MV-4-11 (cell line): ENCODE results near the gene PHF14.
"Not testable (repeated sequence)": the region's sequence is repeated elsewhere in the genome, so short reads cannot be mapped to it uniquely, and the experiment has no call there.

ENCODE experiments used
- DNase-seq: peaks from one replicate; lab custom pipeline; 2025; lab: John Stamatoyannopoulos, UW

The PHF14 gene

GRCh38 chr7:10973061-10973941 is at the start of gene PHF14:
PHF14 (plus strand) TSS chr7:10973872; CDS start chr7:10974324, 452 bp downstream.
- peak; percentile 98 for DNase-seq

GRCh38 chr7:10924370-10924769 is 49.3 kb upstream of the PHF14 start:
- no peak for DNase-seq

- DNase-seq, result not testable (repeated sequence)
These were observed 45.5 kb upstream of the PHF14 start for GRCh38 chr7:10928203-10928602.

GRCh38 chr7:10930551-10930950 is 43.1 kb upstream of the PHF14 start:
- peak; percentile 40 for DNase-seq

- no peak for DNase-seq
These were observed 42.5 kb upstream of the PHF14 start for GRCh38 chr7:10931161-10931560.

GRCh38 chr7:10934292-10934691 is 39.4 kb upstream of the PHF14 start:
- DNase-seq, result no peak

- DNase-seq, result peak; percentile 15
These were observed 34.3 kb upstream of the PHF14 start for GRCh38 chr7:10939237-10939910.

GRCh38 chr7:10939911-10940703 is 33.6 kb upstream of the PHF14 start:
- DNase-seq, result peak; percentile 90

- DNase-seq, result no peak
These were observed 32.8 kb upstream of the PHF14 start for GRCh38 chr7:10940704-10941355.

GRCh38 chr7:10950494-10950893 is 23.2 kb upstream of the PHF14 start:
- DNase-seq, result no peak

GRCh38 chr7:10950974-10951578 is 22.6 kb upstream of the PHF14 start:
- DNase-seq, result not testable (repeated sequence)

- DNase-seq, result no peak
These were observed 21.1 kb upstream of the PHF14 start for GRCh38 chr7:10952588-10952987.

GRCh38 chr7:10953078-10953750 is 20.5 kb upstream of the PHF14 start:
- DNase-seq, result not testable (repeated sequence)

GRCh38 chr7:10956528-10956927 is 17.1 kb upstream of the PHF14 start:
- no peak for DNase-seq

GRCh38 chr7:10960242-10960641 is 13.4 kb upstream of the PHF14 start:
- not testable (repeated sequence) for DNase-seq

GRCh38 chr7:10965016-10965415 is 8.7 kb upstream of the PHF14 start:
- not testable (repeated sequence) for DNase-seq

- DNase-seq, result no peak
These were observed 1.5 kb upstream of the PHF14 start for GRCh38 chr7:10972174-10972573.

GRCh38 chr7:10973942-10974911 is 555 bp downstream of the PHF14 start:
- no peak for DNase-seq

GRCh38 chr7:10977113-10977512 is 3.4 kb downstream of the PHF14 start:
- DNase-seq, result no peak

- no peak for DNase-seq
These were observed 7.6 kb downstream of the PHF14 start for GRCh38 chr7:10981317-10981716.
